GM12875 (cell line): Measurements from ENCODE around the gene OXNAD1.

Experiments
- H3K4me3 ChIP-seq: one replicate; pipeline ENCODE4 v1.5.1; 2011; ENCODE audit warnings: low read depth, low read length, control low read depth
- CTCF ChIP-seq: IDR thresholded peaks from 2 replicates; pipeline ENCODE4 v1.5.1; 2011; ENCODE audit warnings: low read depth, mild to moderate bottlenecking, control low read depth, inconsistent platforms, low read length, moderate library complexity, borderline replicate concordance; ENCODE audit not compliant: insufficient read depth

Gene OXNAD1

GRCh38 chr3:16337856-16338540, 73.0 kb downstream of the OXNAD1 start:
- TF ChIP-seq CTCF, result no peak
- no peak overlapping the region for H3K4me3 ChIP-seq

DNA sequence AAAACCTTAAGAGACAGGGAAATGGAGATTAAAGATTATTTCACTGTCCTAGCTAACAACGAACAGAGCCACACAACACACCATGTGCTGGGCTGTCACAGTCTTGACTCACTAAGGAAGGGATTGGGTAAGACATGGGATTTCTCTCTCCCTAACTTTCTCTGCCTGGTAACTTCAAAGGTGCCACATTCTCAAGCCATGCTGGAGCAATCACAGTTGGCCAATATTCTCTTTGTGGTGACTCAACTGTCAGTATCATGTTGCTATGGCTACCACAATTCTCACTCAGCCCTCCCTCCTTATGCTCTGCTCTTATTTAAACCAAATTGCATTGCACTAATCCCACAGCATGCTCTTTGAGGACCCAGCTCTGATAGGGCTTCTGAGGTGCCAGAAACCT, 74.0 kb downstream of the OXNAD1 start:
- no peak for TF ChIP-seq CTCF
- H3K4me3 ChIP-seq, result no peak overlapping the region

DNA sequence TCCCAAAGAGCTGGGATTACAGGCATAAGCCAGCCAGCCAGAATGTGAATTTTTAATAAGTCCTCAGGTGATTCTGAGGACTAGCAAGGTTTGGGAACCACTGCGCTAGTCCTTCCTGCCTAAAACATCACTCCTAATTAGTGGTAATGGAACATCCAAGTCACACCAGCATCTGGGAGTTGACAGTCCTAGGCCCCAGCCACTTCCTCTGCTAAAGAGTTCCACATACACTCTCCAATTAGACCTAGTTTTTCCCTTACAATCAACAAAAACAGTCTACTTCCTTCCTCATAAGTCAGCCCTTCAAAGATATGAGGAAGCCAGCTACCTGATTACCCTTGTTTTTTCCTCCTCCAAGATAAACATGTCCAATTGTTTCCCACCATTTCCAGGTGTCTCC, 78.1 kb downstream of the OXNAD1 start:
- no peak overlapping the region for H3K4me3 ChIP-seq
- no peak for TF ChIP-seq CTCF

DNA sequence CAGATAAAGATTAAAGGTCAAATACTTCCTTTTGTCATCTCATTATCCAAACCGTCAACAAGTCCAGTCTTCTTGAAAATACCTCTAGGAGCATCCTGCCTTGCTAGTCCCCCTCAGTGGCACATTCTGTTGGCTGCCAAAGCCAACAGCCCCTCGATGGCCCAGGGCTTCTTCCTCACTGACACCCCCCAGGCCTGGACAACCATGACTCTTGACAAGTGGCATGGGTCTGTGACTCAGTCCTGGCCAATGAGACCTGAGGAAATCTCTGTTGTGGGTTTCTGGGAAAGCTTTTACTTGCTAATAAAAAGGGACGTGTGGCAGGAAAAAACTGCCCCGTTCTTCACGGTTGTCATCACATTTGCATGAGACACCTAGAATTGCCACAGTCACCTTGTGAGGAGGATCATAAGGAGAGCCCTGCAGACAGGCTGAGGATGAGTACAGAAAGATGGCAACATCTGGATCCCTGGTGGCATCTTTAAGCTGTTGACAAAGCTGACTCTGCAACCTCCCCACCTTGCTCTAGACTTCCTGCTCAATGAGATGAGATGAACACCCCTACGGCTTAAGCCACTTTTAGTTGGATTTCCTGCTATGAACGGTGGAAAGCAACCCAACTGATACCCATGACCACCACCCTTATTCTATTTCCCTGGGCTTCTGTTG, 81.5 kb downstream of the OXNAD1 start:
- TF ChIP-seq CTCF, result no peak
- no peak overlapping the region for H3K4me3 ChIP-seq

GRCh38 chr3:16347548-16347947, 82.5 kb downstream of the OXNAD1 start:
- TF ChIP-seq CTCF, result no peak
- H3K4me3 ChIP-seq, result no peak overlapping the region

- TF ChIP-seq CTCF, result no peak
- H3K4me3 ChIP-seq, result no peak overlapping the region
Measured at GRCh38 chr3:16349986-16350596, 85.1 kb downstream of the OXNAD1 start.
